HG02870 (cell line): Measurements from ENCODE around the gene WT1.
"Not testable (repeated sequence)": the region's sequence is repeated elsewhere in the genome, so short reads cannot be mapped to it uniquely, and the experiment has no call there.

Experiments used
- ATAC-seq: cut with Tn5 transposase; IDR thresholded peaks from one replicate; pipeline ENCODE4 v1.9.1; 2021; ENCODE audit warnings: mild to moderate bottlenecking, moderate library complexity; ENCODE audit not compliant: unreplicated experiment

The WT1 gene

DNA sequence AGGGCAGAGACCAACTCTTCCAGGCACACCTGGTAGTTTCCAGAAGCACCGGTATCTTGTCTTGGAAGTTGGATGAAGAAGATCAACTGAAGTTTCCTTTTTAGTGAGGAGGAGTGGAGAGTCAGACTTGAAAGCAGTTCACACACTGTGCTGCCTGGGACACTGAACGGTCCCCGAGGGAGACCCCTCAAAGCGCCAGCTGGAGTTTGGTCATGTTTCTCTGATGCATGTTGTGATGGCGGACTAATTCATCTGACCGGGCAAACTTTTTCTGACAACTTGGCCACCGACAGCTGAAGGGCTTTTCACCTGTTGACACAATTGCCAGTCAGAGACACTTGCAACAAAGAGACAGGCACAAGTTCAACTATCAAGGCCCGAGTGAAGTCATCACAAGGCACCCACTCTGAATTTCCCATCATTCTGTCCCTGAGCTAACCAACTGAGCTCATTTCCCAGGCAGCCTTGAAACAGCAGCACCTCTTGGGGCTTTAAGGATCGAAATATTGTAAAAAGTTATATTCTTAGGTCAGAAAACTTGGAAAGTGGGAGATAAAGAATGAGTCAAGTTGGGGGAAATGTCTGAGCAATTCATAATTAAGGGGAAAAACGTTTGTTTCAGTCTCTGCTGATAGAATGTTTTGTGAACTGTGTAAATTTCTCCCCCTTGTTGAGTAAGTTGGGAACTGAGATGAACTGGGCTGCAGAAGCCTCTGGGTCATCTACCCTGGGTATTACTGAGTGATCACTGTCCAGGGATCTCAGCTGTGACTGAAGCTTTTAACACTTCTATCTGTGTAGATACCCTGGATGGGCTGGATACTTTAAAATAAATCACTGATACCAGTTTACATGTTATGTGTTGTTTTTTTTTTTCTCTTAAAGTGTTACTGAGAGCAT lies 46.2 kb downstream of the WT1 start:
- ATAC-seq: peak; percentile 58

GRCh38 chr11:32388365-32388764 lies 47.0 kb downstream of the WT1 start:
- no peak for ATAC-seq

DNA sequence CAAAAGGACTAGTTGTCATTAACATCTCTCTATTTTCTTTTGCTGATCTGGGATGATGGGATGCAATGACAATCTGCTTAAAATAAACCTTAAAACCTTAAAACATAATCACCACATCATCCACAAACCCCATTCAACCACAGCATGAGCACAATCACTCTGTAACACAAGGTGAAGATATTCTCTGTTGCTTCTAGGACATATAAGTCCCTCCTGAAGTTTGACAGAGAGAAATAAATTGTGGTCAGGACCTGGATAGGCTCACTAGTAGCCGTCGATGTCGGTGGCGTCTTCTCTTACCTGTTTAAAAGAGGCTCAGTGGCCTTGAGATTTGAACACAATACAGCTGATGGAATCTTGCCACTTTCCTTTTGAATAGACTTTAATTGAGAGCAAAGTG lies 47.9 kb downstream of the WT1 start:
- no peak for ATAC-seq

DNA sequence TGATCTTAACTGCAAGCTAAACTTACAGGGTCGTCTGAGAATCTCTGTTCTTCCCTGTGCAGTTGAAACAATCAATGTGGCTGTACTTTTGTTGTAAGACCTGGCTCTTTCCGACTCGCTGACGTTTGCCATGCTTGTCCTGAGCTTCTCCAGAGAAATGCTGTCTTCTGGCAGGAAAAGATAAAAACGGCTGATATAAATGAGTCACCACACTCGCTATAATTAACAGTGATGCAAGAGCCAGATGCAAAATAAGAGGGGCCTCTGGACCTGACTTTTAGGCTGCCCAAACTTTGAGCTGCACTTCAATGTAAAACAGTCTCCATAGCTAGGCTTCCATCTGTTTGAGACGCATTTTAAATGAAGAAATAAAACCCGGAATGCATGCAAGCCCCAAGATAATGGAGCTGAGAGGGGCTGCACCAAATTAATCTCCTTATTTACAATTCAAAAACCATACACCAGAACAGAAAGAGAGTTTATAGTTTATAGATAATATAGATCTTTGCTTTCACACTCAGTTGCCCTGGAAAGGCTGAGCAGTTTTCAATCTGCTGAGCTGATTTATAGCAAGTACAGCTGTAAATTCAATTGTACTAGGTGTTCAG lies 48.5 kb downstream of the WT1 start:
- ATAC-seq: no peak

GRCh38 chr11:32385998-32386397 lies 49.3 kb downstream of the WT1 start:
- no peak for ATAC-seq

DNA sequence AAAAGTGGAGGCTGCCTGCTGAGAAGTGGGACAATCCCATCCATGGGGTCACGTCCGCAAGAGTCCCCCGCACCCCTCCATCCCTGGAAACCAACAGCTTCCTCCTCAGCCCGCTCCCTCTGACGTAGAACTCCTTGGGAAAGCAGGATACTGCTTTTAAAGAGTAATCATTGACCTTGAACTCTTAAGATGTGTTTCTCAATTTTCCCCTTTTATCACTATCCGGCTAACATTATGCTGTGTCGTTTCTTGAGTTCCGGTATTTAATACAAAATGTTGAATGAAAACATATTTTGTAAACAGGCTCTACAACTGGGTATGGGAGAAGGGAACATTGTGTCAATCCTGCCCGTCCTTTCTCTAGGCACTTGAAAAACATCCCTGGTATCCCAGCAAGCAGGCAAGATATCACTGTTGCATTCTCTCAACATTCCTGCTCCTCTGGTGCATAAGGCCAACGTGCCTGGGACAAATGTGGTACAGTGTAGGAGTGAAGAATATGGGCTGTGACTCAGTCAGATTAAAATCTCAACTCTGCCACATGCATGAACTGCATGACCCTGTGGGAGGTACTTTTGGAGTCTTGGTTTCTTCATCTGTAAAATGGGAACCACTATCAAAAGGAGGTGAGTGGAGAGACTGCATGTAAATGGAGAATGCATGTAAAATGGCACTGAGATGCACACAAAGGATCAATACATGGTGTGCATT lies 52.8 kb downstream of the WT1 start:
- ATAC-seq: no peak

DNA sequence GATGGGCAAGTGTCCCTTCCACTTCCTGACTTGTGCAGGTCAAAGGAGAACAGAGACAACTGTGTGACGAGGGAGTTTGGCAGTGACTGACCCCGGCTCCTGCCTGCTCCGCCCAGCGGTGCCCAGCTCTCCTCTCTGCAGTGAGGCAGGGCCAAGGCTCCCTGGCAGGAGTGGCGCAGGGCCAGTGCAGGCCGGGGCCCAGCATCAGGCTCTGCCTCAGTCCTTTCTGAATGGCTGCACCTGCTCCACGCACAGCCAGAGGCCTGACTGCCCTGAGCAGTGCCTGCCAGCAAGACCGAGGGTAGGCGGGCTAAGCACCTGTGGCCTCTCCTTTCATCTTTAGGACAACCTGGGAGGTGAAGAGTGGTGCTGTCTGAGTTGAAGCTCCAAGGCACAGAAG lies 54.2 kb downstream of the WT1 start:
- ATAC-seq: no peak

DNA sequence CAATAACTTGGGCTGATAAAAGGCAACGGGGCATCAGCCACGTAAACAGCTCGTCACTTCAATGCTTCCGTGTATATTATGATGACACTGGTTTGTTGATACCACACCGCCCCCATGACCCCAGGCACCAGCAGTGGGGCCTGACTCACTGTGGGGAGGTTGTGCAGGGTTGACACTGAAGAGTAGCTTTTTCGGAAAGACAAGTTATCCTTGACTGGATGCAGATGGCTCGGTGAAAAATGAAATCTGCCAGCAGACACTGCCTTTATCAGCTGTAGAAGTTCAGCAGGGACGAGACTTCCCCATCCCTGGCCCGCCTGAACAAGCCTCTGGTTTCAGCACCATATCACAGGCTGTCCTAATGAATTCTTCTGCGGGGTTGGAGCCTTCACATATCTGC lies 55.6 kb downstream of the WT1 start:
- no peak for ATAC-seq

- ATAC-seq: no peak
These were observed 59.5 kb downstream of the WT1 start for GRCh38 chr11:32375826-32376225.

- ATAC-seq: no peak
These were observed 61.1 kb downstream of the WT1 start for GRCh38 chr11:32374261-32374711.

DNA sequence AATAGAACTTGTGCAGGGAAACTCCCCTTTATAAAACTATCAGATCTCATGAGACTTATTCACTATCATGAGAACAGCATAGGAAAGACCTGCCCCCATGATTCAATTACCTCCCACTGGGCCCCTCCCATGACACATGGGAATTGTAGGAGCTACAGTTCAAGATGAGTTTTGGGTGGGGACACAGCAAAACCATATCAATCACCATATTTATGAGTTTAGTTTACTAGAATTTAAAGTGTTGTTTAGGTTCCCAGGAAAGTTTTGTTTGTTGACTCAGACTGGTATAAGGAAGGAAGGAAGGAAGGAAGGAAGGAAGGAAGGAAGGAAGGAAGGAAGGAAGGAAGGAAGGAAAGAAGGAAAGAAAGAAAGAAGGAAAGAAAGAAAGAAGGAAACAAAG lies 65.4 kb downstream of the WT1 start:
- ATAC-seq: not testable (repeated sequence)

DNA sequence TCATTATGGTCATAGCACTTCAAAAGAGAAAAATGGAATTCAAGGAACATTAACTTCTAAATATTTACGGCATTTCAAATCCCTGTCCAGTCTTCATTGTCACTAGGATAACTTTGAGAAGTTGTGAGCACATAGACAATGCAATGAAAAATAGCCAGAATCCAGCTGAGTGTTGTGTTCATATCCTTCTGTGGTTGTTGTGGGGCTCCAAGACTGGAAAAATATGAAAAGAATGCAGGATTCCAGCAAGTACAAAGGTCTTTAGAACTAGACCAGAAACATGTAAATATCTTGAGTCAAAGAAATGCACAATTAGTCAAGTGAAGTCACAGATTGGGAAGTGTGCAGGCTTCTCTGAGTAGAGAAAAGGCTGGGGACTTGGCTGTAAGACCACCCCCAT lies 68.7 kb downstream of the WT1 start:
- ATAC-seq: no peak

GRCh38 chr11:32365192-32365591 lies 70.1 kb downstream of the WT1 start:
- ATAC-seq: no peak

DNA sequence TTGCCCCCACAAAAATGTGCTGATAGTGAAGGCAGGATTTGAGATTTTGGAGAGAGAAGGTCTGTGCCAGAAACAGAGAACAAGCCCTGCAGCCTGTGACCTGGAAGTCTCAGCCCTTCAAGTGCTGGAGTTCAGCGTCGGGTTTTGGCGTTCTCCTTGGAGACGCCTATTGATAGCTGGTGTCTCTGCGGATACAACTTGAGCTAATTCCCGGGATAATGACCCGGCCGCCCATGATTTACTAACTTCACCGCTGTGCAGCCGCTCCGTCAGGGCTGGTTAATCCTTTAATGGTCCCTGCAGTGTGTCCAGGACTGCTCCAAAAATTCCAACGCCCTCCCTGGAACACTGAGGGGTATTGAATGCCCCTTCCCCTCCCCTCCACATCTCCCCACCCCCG lies 76.6 kb downstream of the WT1 start:
- ATAC-seq: no peak

DNA sequence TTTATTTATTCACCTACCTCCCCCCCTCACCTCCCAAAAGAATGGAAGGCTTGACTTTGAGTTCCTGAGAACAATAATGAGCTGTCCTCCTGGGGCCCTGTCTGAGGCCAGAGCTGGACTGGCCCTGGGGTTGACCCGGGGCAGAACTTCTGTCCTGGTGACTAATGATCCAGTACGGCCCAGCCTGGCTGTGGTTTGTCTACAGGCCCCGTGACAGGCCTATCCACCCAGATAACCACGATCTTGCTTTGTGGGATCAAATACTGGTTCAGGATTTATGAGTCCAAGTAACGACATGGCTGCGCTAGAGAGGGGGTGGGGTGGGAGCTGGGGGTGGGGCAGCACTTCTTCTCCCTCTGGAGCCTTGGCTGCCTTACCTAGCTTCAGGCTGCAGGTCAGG lies 81.5 kb downstream of the WT1 start:
- ATAC-seq: no peak

DNA sequence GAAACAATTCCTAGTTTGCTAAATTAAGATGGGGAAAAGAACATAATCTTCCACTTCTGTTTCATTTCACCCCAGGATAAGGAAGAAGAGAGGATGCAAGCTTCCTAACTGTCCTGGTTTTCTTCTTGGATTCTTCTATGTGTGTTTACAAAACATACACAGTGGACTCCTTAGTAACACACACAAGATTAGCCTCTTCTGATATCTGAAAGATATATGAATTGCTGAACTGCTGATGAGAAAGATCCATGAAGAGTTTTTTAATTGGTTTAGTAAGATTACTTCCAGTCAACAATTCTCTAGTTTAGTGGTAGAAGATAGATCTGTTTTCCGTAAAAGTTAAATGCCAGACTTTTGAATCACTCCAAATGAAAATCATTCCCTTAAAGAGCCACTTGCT lies 86.8 kb downstream of the WT1 start:
- ATAC-seq: no peak

DNA sequence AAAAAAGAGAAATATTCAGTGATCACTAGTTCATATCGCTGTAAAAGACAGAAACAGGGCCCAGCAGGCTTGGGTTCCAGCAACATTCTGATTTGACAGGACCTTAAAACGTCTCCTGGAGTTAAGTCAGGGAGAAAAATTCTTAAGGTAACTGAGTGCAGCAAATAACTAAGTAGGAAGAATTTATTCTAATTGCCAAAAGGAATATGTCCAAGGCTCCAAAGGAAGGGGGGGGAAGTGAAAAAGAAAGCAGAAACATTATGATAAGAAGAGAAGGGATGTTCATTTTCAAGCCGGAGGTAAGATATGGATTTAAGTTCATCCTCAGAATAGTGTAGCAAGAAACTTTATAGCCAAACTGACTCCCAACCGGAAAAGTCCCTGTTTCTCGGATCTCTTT lies 90.4 kb downstream of the WT1 start:
- no peak for ATAC-seq

GRCh38 chr11:32343325-32344008 lies 91.9 kb downstream of the WT1 start:
- peak; percentile 57 for ATAC-seq

- no peak for ATAC-seq
These were observed 93.4 kb downstream of the WT1 start for GRCh38 chr11:32341620-32342613.

DNA sequence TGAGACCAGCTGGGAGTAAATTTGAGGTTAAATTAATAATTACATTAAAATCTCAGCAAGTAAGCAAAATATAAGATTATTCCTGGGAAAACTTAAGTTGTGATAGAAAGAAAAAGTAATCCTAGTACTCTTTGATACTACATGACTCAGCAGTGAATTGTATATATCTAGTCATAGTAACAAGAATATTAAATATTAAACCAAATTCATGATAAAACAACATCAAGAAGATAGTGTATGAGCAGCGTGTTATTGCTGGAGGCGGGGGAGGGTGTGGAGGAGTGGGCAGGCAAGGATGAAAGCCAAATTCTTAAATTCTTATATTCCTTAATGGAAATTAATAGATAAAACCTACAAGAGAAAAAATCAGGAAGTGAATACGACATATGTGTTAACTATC lies 95.2 kb downstream of the WT1 start:
- ATAC-seq: no peak
